ENCODE data around the gene CIROP. TPM values are rescaled to one million over a fixed set of nuclear protein-coding genes. Genes with fewer than 3 reads are reported as not detected.
A peak's percentile ranks its signal among the peaks of the same experiment; 100 is the strongest.

CIROP gene
- total RNA-seq, 2 experiments from 2014 or later = not detected

- H3K9me3 Mint-ChIP-seq = no peaks in the 10 kb centered on the region
- peaks cover 55% of the 10 kb centered on the region for H3K4me1 ChIP-seq (ENCODE audit: insufficient read depth, low read length)
Measured at GRCh38 chr14:23119363-23120327, 14.9 kb upstream of the CIROP start.

DNA sequence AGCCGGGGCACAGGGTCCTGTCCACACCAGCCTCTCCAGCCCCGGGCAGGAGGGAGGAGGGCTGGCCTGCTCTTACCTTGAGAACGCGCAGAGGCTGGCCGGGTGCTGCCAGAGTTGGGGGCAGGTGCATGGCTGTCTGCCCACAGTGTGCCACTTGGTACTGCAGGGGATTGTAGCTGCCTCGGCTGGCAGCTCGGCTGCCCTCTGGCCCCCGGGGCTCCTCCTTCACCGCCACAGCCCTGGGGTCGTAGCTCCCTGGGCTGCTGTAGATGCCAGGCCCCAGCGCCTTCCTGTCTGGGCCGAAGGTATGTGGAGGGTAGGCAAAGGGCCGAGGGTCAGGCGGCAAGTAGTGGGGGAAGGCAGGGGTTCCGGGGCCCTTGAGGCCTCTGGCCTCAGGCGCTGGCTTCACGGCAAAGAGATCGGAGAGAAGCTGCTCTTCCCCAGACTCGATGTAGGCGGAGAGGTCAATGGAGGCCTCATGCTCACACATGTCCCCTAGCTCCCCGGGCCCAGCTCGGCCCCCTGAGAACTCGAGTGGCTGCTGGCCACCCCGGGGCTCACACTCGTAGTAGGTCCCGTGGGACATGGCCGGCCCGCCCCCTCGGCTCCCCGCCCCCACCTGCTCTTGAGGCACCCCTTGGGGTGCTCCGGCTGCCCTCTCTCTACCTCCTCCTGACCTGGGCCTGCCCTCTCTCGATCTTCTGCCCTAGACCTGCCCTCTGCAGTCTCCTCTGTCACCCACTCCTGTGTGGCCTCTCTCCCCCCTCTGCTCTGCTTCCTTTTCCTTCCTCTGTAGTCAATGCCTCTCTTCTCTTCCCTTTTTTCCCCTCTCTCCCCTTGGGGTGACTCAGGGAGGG lies 13.9 kb upstream of the CIROP start, which contains the start of gene CEBPE:
Gene CEBPE, minus strand, starts transcription at position 750 of the 857 bp plus-strand sequence. Its CDS starts 164 bp downstream, at position 586.
- peaks cover 57% of the 10 kb centered on the region for H3K4me1 ChIP-seq (ENCODE audit: insufficient read depth, low read length)
- Mint-ChIP-seq H3K36me3 (ENCODE audit: low read depth) (no peaks in the 10 kb centered on the region), H3K4me1 (ENCODE audit: low read depth) (peaks cover 61% of the 10 kb centered on the region), H3K4me3 (peak within 1 kb of the TSS; percentile 80), H3K27me3 (no peaks in the 10 kb centered on the region), H3K9me3 (no peaks in the 10 kb centered on the region), H3K27ac (peak within 1 kb of the TSS; percentile 94)
- ATAC-seq (ENCODE audit: poor library complexity) (no peak), DNase-seq (peak in 4 of 14 experiments; percentile 8 to 44 (median 22))
- H3K27me3 ChIP-seq (ENCODE audit: control insufficient read depth in 1 of 2, insufficient read depth in 2 of 2, low read length in 2 of 2) = no peaks in the 10 kb centered on the region
- peak within 1 kb of the TSS; percentile 7 for H3K4me3 ChIP-seq (ENCODE audit: low read length)
- peak within 1 kb of the TSS; percentile 55 to 80 for H3K27ac ChIP-seq (ENCODE audit: low read depth in 1 of 2, low read length in 2 of 2)
- TF ChIP-seq CTCF (IDR thresholded peaks at IDR 0.05) = no peak
- no peaks in the 10 kb centered on the region for H3K9me3 ChIP-seq (ENCODE audit: control insufficient read depth in 1 of 2, insufficient read depth in 1 of 2, low read length in 2 of 2)
- ChIA-PET POLR2A (interaction anchor here (1.0 to 6.1 kb wide), 5 partner anchors 17 to 203 kb away, joined by 3 to 135 read pairs (median 15); partner anchors contain the start of genes ACIN1, C14orf119, HAUS4 and PABPN1), CTCF (interaction anchor here (2.9 kb wide), 1 partner anchor 68 kb away, joined by 29 read pairs; no protein-coding TSS in a partner anchor)
- intact Hi-C loops (cut with DNase I, micrococcal nuclease) = loop anchor here in 1 of 2 experiments (2.0 kb wide), 1 partner anchor 22 kb away; no protein-coding TSS in a partner anchor
- no peaks in the 10 kb centered on the region for H3K36me3 ChIP-seq (ENCODE audit: insufficient read depth, low read length)

More at GRCh38 chr14:23119363-23120327, 14.9 kb upstream of the CIROP start:
- peaks cover 61% of the 10 kb centered on the region for H3K4me1 Mint-ChIP-seq (ENCODE audit: low read depth)
- POLR2A ChIA-PET = interaction anchor here (0.6 to 6.1 kb wide), 16 partner anchors 17 to 353 kb away, joined by 3 to 135 read pairs (median 4); partner anchors contain the start of genes ACIN1, C14orf119, HAUS4 and OXA1L
- H3K4me3 ChIP-seq (ENCODE audit: low read length) = peak overlapping the region; percentile 7
- H3K36me3 ChIP-seq (ENCODE audit: insufficient read depth, low read length) = no peaks in the 10 kb centered on the region
- peak; percentile 75 for ATAC-seq (ENCODE audit: poor library complexity)
- H3K4me3 Mint-ChIP-seq = peak overlapping the region; percentile 80
- CTCF ChIA-PET = interaction anchor here (1.0 to 2.9 kb wide), 6 partner anchors 10 to 260 kb away, joined by 3 to 29 read pairs (median 9); no protein-coding TSS in a partner anchor
- TF ChIP-seq CTCF (IDR thresholded peaks at IDR 0.05) = no peak
- no peaks in the 10 kb centered on the region for H3K27me3 ChIP-seq (ENCODE audit: control insufficient read depth in 1 of 2, insufficient read depth in 2 of 2, low read length in 2 of 2)
- H3K27ac ChIP-seq (ENCODE audit: low read depth in 1 of 2, low read length in 2 of 2) = peak overlapping the region; percentile 51 to 80
- peak; percentile 27 to 71 (median 50) for DNase-seq
- H3K36me3 Mint-ChIP-seq (ENCODE audit: low read depth) = no peaks in the 10 kb centered on the region
- H3K27me3 Mint-ChIP-seq = no peaks in the 10 kb centered on the region
- H3K9me3 ChIP-seq (ENCODE audit: control insufficient read depth in 1 of 2, insufficient read depth in 1 of 2, low read length in 2 of 2) = no peaks in the 10 kb centered on the region
- intact Hi-C loops (cut with DNase I, micrococcal nuclease) = loop anchor here (1.0 to 5.0 kb wide), 7 partner anchors 23 to 261 kb away; partner anchors contain the start of genes ACIN1 (in 1 of the 2), C14orf119 (in 1 of the 2) and PPP1R3E (in 1 of the 2)
- peak overlapping the region; percentile 94 for H3K27ac Mint-ChIP-seq

All from CD4-positive, alpha-beta T cell (primary cell).